GM12872 (cell line): Measurements from ENCODE around the gene PFKFB2.

ENCODE experiments used
- CTCF ChIP-seq: IDR thresholded peaks from 3 replicates; pipeline ENCODE4 v1.5.1; 2011; ENCODE audit warnings: low read depth, mild to moderate bottlenecking, low read length, moderate library complexity; ENCODE audit not compliant: insufficient read depth

PFKFB2 gene

DNA sequence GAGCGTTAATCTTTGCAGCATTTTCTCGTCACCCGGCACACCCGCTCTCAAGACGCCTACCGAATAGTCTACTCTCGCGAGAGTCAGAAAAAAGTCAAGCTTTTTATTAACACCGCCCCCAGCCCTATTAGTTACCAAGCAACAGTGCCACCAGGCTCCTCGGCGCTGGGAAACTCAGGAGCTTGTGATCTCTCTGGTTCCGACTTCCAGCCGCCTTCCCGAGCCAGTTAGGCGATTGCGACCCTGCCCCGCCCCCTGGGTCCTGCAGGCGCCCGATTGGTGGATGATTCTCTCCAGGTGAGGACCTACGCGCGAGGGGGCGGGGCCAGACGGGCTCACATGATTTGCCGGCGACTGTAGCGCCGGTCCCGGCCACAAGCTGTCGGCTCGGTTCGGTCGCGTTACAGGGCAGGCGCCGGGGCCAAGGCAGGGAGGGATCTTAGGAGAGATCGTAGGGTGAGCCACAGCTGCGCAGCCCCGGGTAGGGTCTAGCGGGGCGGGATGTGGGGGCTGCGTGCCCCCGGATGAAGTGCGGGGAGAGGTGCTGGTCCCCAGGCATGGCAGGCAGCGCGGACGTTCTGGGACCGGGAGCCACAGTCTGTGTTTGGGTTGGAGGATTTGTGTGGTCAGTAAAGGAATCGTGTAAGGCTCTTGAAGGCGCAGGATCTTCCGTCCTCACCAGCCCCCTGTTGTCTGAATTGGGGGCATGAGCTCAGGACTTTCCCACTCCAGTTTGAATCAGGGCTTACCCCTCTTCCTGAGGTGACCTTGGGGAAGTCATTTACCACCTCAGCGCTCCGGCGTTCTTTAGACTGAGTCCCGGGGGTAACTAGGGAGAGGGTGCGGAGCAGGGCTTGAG lies at the start of gene PFKFB2:
Gene PFKFB2, plus strand, starts transcription at position 365 of the 859 bp plus-strand sequence. CDS start 1,443 bp downstream, outside the sequence.
- peak; percentile 31; the same call in 2 of the 3 replicates for TF ChIP-seq CTCF

- peak; percentile 95 for TF ChIP-seq CTCF
Measured at GRCh38 chr1:207004931-207005830, 47.9 kb upstream of the PFKFB2 start.

- 0 out of 3 replicates have a peak, but pooled peaks have one; percentile 1 for TF ChIP-seq CTCF
Measured at GRCh38 chr1:207006083-207006482, 47.0 kb upstream of the PFKFB2 start.

DNA sequence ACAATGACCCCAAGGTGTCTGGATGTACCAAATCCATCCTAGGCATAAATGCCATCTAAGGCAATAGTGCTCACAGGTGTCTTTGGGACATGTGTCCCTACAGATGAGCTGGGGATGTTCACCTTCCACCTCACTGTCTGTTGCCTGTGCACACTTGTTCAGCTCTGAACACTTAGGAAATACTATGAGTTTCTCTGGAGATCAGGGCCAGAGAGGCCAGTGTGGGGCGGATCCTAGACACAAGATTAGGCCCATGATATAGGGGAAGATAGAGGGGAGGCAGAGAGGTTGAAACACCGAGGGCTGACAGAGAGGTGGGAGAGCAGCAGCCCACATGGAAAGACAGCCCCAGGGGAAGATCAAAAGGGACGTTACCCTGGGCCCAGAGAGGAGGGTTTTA lies 46.2 kb upstream of the PFKFB2 start:
- TF ChIP-seq CTCF = no peak

DNA sequence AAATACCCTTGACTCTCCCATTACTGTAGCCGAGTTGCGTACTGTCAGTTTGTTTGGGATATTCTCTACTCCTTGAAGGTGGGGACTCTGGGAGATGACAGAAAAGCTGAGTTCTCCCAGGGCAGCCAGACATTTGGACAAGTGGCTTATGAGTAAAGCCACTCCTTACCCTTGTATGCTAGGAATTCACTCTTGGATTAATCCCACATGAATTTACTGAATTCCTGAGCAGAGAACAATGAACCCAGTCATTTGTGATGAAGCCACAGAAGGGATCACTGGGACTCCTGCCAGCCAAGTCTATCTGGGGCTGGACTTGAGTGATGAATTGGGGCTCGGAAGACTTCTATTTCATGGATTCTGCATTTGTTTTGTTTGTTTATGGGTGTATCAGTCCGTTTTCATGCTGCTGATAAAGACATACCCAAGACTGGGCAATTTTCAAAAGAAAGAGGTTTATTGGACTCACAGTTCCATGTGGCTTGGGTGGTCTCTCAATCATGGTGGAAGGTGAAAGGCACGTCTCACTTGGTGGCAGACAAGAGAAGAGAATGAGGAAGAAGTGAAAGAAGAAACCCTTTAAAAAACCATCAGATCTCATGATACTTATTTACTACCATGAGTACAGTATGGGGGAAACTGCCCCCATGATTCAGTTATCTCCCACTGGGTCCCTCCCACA lies 45.6 kb upstream of the PFKFB2 start:
- TF ChIP-seq CTCF = no peak

DNA sequence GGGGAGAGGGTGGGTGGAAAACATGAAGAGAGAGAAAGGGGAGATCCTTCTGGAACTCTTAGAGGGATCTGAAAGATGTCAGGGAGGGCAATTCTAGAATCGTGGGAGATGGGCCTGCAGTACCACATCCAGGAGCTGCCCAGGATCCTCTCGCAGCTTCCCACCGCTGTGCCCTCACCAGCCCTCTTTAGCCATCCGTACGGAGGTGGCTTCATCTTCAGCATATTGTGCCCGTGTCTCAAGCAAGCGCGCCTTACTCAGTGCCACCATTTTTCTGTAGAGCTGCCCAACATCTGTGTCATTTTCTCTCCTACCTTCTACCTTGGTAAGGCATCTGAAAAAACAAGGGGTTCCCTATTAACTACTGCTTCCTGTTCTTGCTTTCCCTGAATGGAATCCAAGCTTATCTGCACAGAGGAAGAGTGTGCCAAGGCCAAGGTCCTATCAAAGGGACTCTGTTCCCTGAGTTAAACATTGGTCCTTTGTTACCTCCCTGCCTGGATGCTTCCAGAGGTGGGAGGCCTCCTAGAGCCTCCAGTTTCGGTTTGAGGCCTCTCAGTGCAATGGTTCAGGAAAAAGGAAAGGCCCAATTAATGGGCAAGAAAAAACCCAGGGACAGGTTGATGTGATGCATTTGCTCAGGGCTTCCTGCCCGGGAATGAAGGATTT lies 43.8 kb upstream of the PFKFB2 start:
- no peak for TF ChIP-seq CTCF
